ENCODE data around the gene NIPA2.

The NIPA2 gene

DNA sequence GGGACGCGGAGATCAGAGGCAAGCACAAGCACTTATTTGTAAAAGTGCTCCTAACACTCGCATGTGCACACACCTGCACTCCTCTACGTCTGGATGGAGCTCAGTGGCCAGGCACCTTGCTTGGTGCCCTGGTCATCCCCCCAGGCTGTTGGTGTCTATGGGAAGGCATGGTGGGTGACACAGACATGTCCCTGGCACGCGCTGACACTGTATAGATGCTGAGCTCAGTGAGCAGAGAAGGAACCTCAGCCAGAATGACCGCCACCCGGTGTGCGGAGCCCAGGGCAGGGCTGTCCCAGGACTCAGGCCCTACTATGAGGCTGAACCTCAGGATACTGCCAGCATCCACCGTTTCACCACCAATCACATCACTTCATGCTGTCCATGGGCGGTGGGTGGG lies 64.5 kb downstream of the NIPA2 start:
- no peak for DNase-seq (ENCODE audit: low spot score)

GRCh38 chr15:22903427-22903826 lies 65.0 kb downstream of the NIPA2 start:
- no peak for DNase-seq (ENCODE audit: low spot score)

DNA sequence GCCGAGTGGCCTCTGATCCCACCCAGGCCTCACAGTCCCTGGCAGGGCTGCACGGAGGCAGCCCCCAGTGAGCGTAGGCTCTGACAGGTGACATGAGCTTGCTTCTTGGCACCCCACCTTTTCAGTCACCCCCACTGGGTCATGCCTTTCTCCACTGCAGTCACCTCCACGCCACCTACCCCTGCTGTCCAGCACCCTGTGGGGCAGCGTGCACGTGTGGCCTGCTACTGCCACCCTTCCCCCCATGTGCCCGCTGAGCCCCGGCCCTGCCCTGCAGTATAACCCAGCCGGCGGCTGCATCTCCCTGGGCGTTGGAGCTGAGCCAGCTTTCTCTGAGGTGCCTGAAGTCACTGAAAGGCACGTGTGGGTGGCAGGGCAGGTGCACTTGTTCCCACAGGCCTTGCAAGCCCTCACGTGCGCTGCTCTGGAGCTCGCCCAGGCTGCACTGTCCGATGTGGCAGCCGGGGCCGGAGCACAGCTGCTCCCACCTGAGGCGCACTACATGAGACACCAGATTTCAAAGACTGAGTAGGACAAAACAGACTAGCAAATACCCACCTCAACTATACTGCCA lies 65.6 kb downstream of the NIPA2 start:
- no peak for DNase-seq (ENCODE audit: low spot score)

GRCh38 chr15:22904736-22905135 lies 66.3 kb downstream of the NIPA2 start:
- no peak for DNase-seq (ENCODE audit: low spot score)

- DNase-seq (ENCODE audit: low spot score), result no peak
Observed at GRCh38 chr15:22907161-22907950, 68.9 kb downstream of the NIPA2 start.

GRCh38 chr15:22908830-22909229 lies 70.4 kb downstream of the NIPA2 start:
- DNase-seq (ENCODE audit: low spot score), result no peak

DNA sequence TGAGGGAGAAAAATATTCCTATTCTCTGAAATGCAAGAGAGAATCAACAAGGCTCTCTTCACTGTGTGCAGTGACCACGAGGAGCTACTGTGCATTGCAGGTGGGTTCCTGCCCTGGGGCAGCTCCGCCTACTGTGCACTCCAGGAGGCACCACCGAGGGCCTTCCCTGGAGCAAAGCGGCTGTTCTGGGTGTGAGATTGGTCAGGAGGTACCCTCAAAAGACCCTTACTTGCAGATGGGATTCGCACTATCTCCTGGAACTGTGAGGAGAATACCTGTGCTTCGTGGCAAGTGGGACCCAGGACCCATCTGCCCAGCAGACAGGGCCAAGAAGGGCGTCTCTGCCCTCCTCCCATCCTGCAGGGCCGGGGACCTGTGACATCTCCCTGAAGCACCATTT lies 72.8 kb downstream of the NIPA2 start:
- no peak for DNase-seq (ENCODE audit: low spot score)

DNA sequence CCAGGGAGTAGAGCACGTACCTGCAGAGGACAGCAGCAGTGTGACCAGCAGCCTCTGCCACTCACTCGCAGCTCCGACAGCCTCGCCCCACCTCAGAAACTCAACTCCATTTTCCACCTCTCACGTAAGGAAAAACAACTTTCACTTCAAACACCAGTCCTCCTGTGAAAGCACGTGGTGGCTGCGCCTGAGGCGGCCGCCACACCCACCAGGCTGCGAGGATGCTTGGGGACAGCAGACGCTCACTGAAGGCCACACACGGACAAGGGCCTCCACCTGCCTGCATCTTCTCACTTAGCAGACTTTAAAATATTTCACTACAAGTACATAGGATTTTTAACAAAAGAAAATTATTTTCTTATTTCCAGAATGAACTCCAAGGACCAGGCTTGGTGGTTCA lies 73.8 kb downstream of the NIPA2 start:
- no peak for DNase-seq (ENCODE audit: low spot score)

DNA sequence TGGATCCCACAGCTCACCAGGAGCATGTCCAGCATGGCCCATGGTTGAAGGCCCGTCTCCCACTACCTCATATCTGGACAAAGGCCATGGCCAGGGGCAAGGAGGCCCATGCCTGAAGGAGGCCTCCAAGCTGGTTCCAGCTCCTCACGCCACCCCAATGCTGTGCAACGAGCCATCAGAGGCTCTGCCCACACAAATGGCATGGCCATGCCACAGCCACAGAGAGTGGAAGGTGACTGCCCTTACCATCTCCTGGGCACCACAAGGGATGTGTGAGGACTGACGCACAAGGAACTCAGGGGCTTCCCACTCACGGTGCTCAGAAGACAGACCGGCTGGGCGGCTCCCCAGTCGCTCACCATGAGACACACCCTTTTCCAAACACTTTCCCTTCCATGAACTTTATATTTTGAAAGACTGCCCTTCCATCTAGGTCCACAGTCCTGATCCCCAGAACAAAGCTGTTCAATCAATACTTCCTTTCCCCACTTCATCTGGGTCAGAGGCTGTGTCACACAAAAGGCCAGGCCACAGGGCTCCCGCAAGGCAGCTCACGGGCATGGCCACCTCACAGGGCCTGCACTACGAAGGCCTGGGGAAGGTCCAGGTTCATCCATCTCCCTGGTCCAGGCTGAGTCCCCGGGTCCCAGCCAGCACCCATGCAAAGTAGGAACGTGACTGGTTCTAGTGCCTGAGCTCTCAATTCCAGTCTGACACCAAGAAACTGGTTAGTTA lies 75.3 kb downstream of the NIPA2 start:
- no peak for DNase-seq (ENCODE audit: low spot score)

GRCh38 chr15:22915866-22916515 lies 77.5 kb downstream of the NIPA2 start:
- no peak for DNase-seq (ENCODE audit: low spot score)

DNA sequence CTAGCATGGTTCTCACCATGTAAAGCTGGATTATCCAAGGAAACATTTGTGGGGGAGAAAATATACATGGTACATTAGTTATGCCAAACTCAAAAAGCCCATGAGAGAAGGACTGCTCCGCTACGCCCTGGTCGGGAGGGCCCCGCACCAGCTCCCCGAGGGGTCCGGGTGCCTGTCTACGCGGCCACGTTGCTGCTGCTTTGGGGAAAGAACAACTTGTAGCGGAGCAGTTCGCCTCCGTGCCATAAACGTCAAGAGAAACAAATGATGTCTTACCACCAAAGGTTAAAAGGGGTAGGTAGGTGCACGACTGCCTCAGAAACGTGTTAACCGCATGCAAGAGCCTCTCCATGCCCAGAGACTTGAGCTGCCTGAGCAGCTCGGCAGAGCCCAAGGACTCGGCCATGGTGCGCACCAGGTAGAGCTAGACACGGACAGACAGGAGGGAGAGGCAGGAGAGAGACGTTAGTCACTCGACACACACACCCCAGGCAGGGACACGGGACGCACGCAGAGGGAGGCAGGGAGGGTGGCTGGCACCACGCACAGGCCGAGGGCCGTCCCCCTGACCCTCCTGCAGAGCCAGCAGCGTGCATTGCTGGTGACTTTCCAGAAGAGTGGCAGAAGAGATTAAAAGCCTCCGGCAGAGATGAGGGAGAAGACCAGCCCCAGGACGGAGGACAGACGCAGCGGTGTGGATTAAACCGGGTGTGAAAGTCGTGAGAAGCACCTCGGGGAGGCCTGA lies 78.3 kb downstream of the NIPA2 start:
- DNase-seq (ENCODE audit: low spot score), result no peak

- DNase-seq (ENCODE audit: low spot score), result no peak
Observed at GRCh38 chr15:22917556-22917955, 79.1 kb downstream of the NIPA2 start.

All from COLO829 (cell line).